Suprapubic skin (tissue), 4 donors: Measurements from ENCODE around the gene ITPRIPL1.

Experiments
- EP300 ChIP-seq: sonication (generic); formaldehyde crosslinking; IDR thresholded peaks from one replicate; pipeline ENCODE4 v1.6.1; 2017; ENCODE audit warnings: antibody characterized with exemption
- POLR2A ChIP-seq, 2 donors: fragments of 450-650 bp; IDR thresholded peaks; one replicate each; pipeline ENCODE4 v1.6.1; 2017; ENCODE audit warnings: antibody characterized with exemption in 2 of 2, mild to moderate bottlenecking in 2 of 2, moderate library complexity in 2 of 2
- POLR2AphosphoS5 ChIP-seq, 3 donors: sonication (generic); formaldehyde crosslinking; IDR thresholded peaks; one replicate each; pipeline ENCODE4 v1.6.1; 2017; ENCODE audit warnings: antibody characterized with exemption in 3 of 3
- TF ChIP-seq, protein P1 (sequence below), 2 donors: fragments of 200-600 bp in 1 of 2; fragments of 450-650 bp in 1 of 2; sonication (generic) in 1 of 2; IDR thresholded peaks; one replicate each; pipeline ENCODE4 v1.5.1; 2016 to 2019; ENCODE audit warnings: antibody characterized with exemption in 2 of 2, mild to moderate bottlenecking in 1 of 2, moderate library complexity in 1 of 2

DNA sequence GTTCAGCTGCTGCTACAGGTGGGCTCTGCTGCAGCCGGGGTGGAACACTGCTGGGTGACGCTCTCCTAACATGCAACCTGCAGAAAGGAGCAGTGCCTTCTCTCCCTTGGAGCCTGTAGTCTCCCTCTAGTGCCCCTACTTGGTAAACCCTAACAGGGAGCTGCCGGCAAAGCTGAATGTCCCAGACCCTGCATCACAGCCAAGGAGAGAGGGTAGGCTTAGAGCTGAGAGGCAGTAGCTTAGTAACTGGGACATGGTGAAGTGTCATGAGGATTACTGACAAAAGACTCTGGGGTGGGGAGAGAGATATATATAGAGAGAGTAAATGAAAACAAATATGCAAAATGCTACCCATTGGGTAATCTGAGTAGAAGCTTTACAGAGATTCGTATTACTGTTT, 20.3 kb downstream of the ITPRIPL1 start:
- TF ChIP-seq, protein P1, sequence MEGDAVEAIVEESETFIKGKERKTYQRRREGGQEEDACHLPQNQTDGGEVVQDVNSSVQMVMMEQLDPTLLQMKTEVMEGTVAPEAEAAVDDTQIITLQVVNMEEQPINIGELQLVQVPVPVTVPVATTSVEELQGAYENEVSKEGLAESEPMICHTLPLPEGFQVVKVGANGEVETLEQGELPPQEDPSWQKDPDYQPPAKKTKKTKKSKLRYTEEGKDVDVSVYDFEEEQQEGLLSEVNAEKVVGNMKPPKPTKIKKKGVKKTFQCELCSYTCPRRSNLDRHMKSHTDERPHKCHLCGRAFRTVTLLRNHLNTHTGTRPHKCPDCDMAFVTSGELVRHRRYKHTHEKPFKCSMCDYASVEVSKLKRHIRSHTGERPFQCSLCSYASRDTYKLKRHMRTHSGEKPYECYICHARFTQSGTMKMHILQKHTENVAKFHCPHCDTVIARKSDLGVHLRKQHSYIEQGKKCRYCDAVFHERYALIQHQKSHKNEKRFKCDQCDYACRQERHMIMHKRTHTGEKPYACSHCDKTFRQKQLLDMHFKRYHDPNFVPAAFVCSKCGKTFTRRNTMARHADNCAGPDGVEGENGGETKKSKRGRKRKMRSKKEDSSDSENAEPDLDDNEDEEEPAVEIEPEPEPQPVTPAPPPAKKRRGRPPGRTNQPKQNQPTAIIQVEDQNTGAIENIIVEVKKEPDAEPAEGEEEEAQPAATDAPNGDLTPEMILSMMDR (IDR thresholded peaks at IDR 0.05): no peak
- no peak for TF ChIP-seq POLR2A (IDR thresholded peaks at IDR 0.05)
- TF ChIP-seq EP300: no peak
- TF ChIP-seq POLR2AphosphoS5 (IDR thresholded peaks at IDR 0.05): no peak
